ENCODE data around the gene TBXAS1. TPM values are rescaled to one million over a fixed set of nuclear protein-coding genes. Genes with fewer than 3 reads are reported as not detected.

The TBXAS1 gene
- total RNA-seq, 2 experiments from 2014 or later, result 5.5 to 6.0 TPM

- Histone ChIP-seq H3K4me1 (ENCODE audit: insufficient read depth, low read length) (no peaks in the 10 kb centered on the region), H3K9me3 (ENCODE audit: control insufficient read depth in 1 of 2, insufficient read depth in 1 of 2, low read length in 2 of 2) (peaks cover 10 to 11% of the 10 kb centered on the region in 2 experiments), H3K36me3 (ENCODE audit: insufficient read depth, low read length) (no peaks in the 10 kb centered on the region), H3K27ac (ENCODE audit: low read depth in 1 of 2, low read length in 2 of 2) (no peak overlapping the region), H3K27me3 (ENCODE audit: control insufficient read depth in 1 of 2, insufficient read depth in 2 of 2, low read length in 2 of 2) (no peaks in the 10 kb centered on the region), H3K4me3 (ENCODE audit: low read length) (no peak overlapping the region)
- Mint-ChIP-seq H3K27me3 (no peaks in the 10 kb centered on the region), H3K36me3 (ENCODE audit: low read depth) (peaks cover 21% of the 10 kb centered on the region), H3K9me3 (peaks cover 5% of the 10 kb centered on the region), H3K4me1 (ENCODE audit: low read depth) (no peaks in the 10 kb centered on the region), H3K4me3 (no peak overlapping the region), H3K27ac (no peak overlapping the region)
- ATAC-seq (ENCODE audit: poor library complexity) (no peak), DNase-seq (no peak)
- intact Hi-C loops (cut with DNase I, micrococcal nuclease), result no loop called here
- ChIA-PET CTCF (no interaction called here), POLR2A (interaction anchor here (0.6 kb wide), 1 partner anchor 44 kb away, joined by 5 read pairs; no protein-coding TSS in a partner anchor)
- TF ChIP-seq CTCF (IDR thresholded peaks at IDR 0.05), result no peak
These were observed 120.6 kb downstream of the TBXAS1 start for GRCh38 chr7:139949629-139950028.

- intact Hi-C loops (cut with DNase I, micrococcal nuclease), result no loop called here
- no peak overlapping the region for H3K4me3 Mint-ChIP-seq
- TF ChIP-seq CTCF (IDR thresholded peaks at IDR 0.05), result no peak
These were observed 121.9 kb downstream of the TBXAS1 start for GRCh38 chr7:139950881-139951525.

GRCh38 chr7:139953229-139953628 is 124.2 kb downstream of the TBXAS1 start:
- Histone ChIP-seq H3K9me3 (ENCODE audit: control insufficient read depth in 1 of 2, insufficient read depth in 1 of 2, low read length in 2 of 2) (no peaks in the 10 kb centered on the region), H3K36me3 (ENCODE audit: insufficient read depth, low read length) (no peaks in the 10 kb centered on the region), H3K4me3 (ENCODE audit: low read length) (no peak overlapping the region), H3K27me3 (ENCODE audit: control insufficient read depth in 1 of 2, insufficient read depth in 2 of 2, low read length in 2 of 2) (no peaks in the 10 kb centered on the region), H3K27ac (ENCODE audit: low read depth in 1 of 2, low read length in 2 of 2) (no peak overlapping the region), H3K4me1 (ENCODE audit: insufficient read depth, low read length) (no peaks in the 10 kb centered on the region)
- Mint-ChIP-seq H3K4me3 (no peak overlapping the region), H3K36me3 (ENCODE audit: low read depth) (no peaks in the 10 kb centered on the region), H3K27ac (no peak overlapping the region), H3K9me3 (no peaks in the 10 kb centered on the region), H3K4me1 (ENCODE audit: low read depth) (no peaks in the 10 kb centered on the region), H3K27me3 (no peaks in the 10 kb centered on the region)
- ChIA-PET CTCF (no interaction called here), POLR2A (no interaction called here)
- no peak for TF ChIP-seq CTCF (IDR thresholded peaks at IDR 0.05)
- intact Hi-C loops (cut with DNase I, micrococcal nuclease), result no loop called here
- ATAC-seq (ENCODE audit: poor library complexity) (no peak), DNase-seq (no peak)

More at GRCh38 chr7:139950881-139951525, 121.9 kb downstream of the TBXAS1 start:
- H3K9me3 Mint-ChIP-seq, result peaks cover 2% of the 10 kb centered on the region
- Histone ChIP-seq H3K9me3 (ENCODE audit: control insufficient read depth in 1 of 2, insufficient read depth in 1 of 2, low read length in 2 of 2) (peaks cover 2 to 6% of the 10 kb centered on the region in 2 experiments), H3K4me1 (ENCODE audit: insufficient read depth, low read length) (no peaks in the 10 kb centered on the region), H3K4me3 (ENCODE audit: low read length) (no peak overlapping the region), H3K27ac (ENCODE audit: low read depth in 1 of 2, low read length in 2 of 2) (no peak overlapping the region), H3K36me3 (ENCODE audit: insufficient read depth, low read length) (no peaks in the 10 kb centered on the region), H3K27me3 (ENCODE audit: control insufficient read depth in 1 of 2, insufficient read depth in 2 of 2, low read length in 2 of 2) (no peaks in the 10 kb centered on the region)
- peaks cover 10% of the 10 kb centered on the region for H3K36me3 Mint-ChIP-seq (ENCODE audit: low read depth)
- no peak overlapping the region for H3K27ac Mint-ChIP-seq
- POLR2A ChIA-PET, result no interaction called here
- no peaks in the 10 kb centered on the region for H3K4me1 Mint-ChIP-seq (ENCODE audit: low read depth)
- no peak for ATAC-seq (ENCODE audit: poor library complexity)
- CTCF ChIA-PET, result no interaction called here
- DNase-seq, result no peak
- no peaks in the 10 kb centered on the region for H3K27me3 Mint-ChIP-seq
